OCI-LY7 (cell line): ENCODE measurements around the gene TFB1M. TPM values are rescaled to one million over a fixed set of nuclear protein-coding genes. Genes with fewer than 3 reads are reported as not detected.

ENCODE experiments used
- BruUV-seq: library from RNA; stranded (reverse); fragments of 400-500 nt; replicated peaks from 2 replicates; lab custom pipeline; 2021; lab: Mats Ljungman, UMichigan
- CTCF ChIA-PET: fragments of 300-600 bp; sonication (Branson Sonifier 250); formaldehyde crosslinking; loops from one replicate; lab custom pipeline; 2022; ENCODE audit warnings: antibody characterized with exemption; ENCODE audit not compliant: unreplicated experiment; lab: Charles Lee
- POLR2A ChIA-PET: fragments of 300-600 bp; sonication (Branson Sonifier 250); formaldehyde crosslinking; loops from one replicate; lab custom pipeline; 2022; ENCODE audit warnings: antibody characterized with exemption; lab: Charles Lee
- DNase-seq: peaks from one replicate; pipeline ENCODE4 v3.0.0-alpha.2; 2015; ENCODE audit warnings: low spot score
- H2AFZ ChIP-seq: fragments of 200-600 bp; sonication (generic), shearing (Covaris generic); 2 replicates; pipeline ENCODE4 v1.6.1; 2014; ENCODE audit warnings: mild to moderate bottlenecking, antibody characterized with exemption, low read length, moderate library complexity
- H3K27ac ChIP-seq: fragments of 200-600 bp; sonication (generic); 2 replicates; pipeline ENCODE4 v1.5.1; 2014; ENCODE audit warnings: mixed run types, low read depth, mild to moderate bottlenecking, moderate library complexity, low read length, inconsistent platforms; ENCODE audit not compliant: poor library complexity, severe bottlenecking
- H3K36me3 ChIP-seq: fragments of 200-600 bp; sonication (generic); 2 replicates; pipeline ENCODE4 v1.6.1; 2014; ENCODE audit warnings: mild to moderate bottlenecking, antibody characterized with exemption, low read length, moderate library complexity, mixed read lengths; ENCODE audit not compliant: insufficient read depth
- H3K4me1 ChIP-seq: fragments of 200-600 bp; sonication (generic); 2 replicates; pipeline ENCODE4 v1.5.1; 2014; ENCODE audit warnings: mild to moderate bottlenecking, low read length; ENCODE audit not compliant: insufficient read depth, poor library complexity, severe bottlenecking
- H3K4me2 ChIP-seq: fragments of 200-600 bp; sonication (generic); 2 replicates; pipeline ENCODE4 v1.6.1; 2014; ENCODE audit warnings: mild to moderate bottlenecking, low read length
- H3K4me3 ChIP-seq: fragments of 200-600 bp; sonication (generic); 2 replicates; pipeline ENCODE4 v1.5.1; 2014; ENCODE audit warnings: mild to moderate bottlenecking, low read depth, low read length; ENCODE audit not compliant: poor library complexity, severe bottlenecking
- H3K79me2 ChIP-seq: fragments of 200-600 bp; sonication (generic); 2 replicates; pipeline ENCODE4 v1.6.1; 2016; ENCODE audit warnings: low read depth, mild to moderate bottlenecking, low read length, moderate library complexity, mixed read lengths; ENCODE audit not compliant: insufficient read depth
- H3K9me2 ChIP-seq: fragments of 200-600 bp; sonication (generic); 2 replicates; pipeline ENCODE4 v1.6.1; 2016; ENCODE audit warnings: mild to moderate bottlenecking, low read length, mixed read lengths; ENCODE audit not compliant: insufficient read depth
- H3K9me3 ChIP-seq: fragments of 200-600 bp; sonication (generic); 2 replicates; pipeline ENCODE4 v1.6.1; 2014; ENCODE audit warnings: mild to moderate bottlenecking, mixed run types, low read length, mixed read lengths
- H4K20me1 ChIP-seq: fragments of 200-600 bp; sonication (generic); 2 replicates; pipeline ENCODE4 v1.6.1; 2014; ENCODE audit warnings: mild to moderate bottlenecking, antibody characterized with exemption, low read length, moderate library complexity, mixed read lengths; ENCODE audit not compliant: insufficient read depth
- EZH2phosphoT487 ChIP-seq: fragments of 200-600 bp; sonication (generic); IDR thresholded peaks from 2 replicates; pipeline ENCODE4 v1.6.1; 2018; ENCODE audit warnings: low read depth, borderline replicate concordance, mild to moderate bottlenecking, mixed run types, antibody characterized with exemption, low read length, moderate library complexity, mixed read lengths
- intact Hi-C: fragments of 100-400 bp; cut with micrococcal nuclease; formaldehyde crosslinking; loops from one replicate; pipeline ENCODE4 v1.10.0; 2022; ENCODE audit not compliant: unreplicated experiment
- total RNA-seq, 2 experiments: library from RNA; depleted of rRNA in 1 of 2; stranded (reverse); fragments of >200 nt in 1 of 2; shearing (Covaris generic) in 1 of 2; gene quantifications; 2 replicates each; pipeline ENCODE4 v1.2.3, GENCODE V29; 2014 to 2022
- TF ChIP-seq, protein P1 (sequence below): fragments of 200-600 bp; sonication (generic); conservative IDR thresholded peaks from 2 replicates; pipeline ENCODE4 v1.5.1; 2014; ENCODE audit warnings: mild to moderate bottlenecking, antibody characterized with exemption, low read length, moderate library complexity, mixed read lengths

The TFB1M gene
- total RNA-seq, 2 experiments from 2014 or later, result 34.8 to 62.8 TPM

DNA sequence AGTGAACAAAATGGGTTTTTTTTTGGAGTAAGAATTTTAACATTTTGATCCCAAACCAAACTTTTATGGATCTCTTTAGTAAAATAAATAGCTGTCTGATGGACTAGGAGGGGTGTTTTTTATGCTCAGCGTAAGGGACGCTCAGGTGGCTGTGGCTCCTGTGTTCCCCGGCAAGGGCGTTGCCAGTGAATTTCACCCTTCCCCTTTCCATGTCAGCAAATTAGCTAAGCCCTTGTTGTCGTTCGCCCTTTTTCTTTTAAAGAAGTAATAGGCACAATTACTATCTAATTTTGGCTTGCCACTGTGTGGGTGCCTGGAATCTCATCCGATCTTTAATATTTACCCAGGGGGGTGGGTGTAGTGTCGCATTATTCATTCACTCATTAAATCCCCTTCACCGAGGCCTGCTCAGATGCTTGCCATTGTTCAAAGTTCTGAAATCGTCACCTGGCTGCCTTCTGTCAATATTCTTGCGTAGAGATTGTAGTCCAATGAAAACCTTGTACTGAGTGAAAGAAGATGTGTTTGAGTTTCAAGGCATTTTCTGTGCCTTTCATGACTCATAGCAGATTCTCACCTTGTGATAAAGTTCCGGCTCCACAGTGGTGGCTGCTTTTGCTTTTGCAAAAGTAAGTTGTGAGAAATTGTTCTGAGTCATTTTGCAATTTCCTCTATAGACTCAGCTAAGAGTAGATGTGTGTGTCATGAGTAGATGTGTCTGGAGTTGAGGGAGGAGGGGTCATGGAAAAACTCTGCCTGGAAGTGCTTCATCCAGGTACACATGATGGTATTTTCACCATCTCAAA, 90.4 kb downstream of the TFB1M start:
- Histone ChIP-seq H2AFZ (no peak overlapping the region), H3K27ac (no peak overlapping the region), H4K20me1 (no peaks in the 10 kb centered on the region), H3K36me3 (no peaks in the 10 kb centered on the region; the same call in 1 of the 2 replicates), H3K4me2 (no peak overlapping the region), H3K4me3 (no peak overlapping the region), H3K4me1 (no peaks in the 10 kb centered on the region), H3K9me2 (no peaks in the 10 kb centered on the region), H3K9me3 (no peaks in the 10 kb centered on the region), H3K79me2 (no peaks in the 10 kb centered on the region)
- ChIA-PET POLR2A (interaction anchor here (0.6 kb wide), 2 partner anchors 1375 to 1856 kb away, joined by 3 read pairs; no protein-coding TSS in a partner anchor), CTCF (no interaction called here)
- TF ChIP-seq, protein P1, sequence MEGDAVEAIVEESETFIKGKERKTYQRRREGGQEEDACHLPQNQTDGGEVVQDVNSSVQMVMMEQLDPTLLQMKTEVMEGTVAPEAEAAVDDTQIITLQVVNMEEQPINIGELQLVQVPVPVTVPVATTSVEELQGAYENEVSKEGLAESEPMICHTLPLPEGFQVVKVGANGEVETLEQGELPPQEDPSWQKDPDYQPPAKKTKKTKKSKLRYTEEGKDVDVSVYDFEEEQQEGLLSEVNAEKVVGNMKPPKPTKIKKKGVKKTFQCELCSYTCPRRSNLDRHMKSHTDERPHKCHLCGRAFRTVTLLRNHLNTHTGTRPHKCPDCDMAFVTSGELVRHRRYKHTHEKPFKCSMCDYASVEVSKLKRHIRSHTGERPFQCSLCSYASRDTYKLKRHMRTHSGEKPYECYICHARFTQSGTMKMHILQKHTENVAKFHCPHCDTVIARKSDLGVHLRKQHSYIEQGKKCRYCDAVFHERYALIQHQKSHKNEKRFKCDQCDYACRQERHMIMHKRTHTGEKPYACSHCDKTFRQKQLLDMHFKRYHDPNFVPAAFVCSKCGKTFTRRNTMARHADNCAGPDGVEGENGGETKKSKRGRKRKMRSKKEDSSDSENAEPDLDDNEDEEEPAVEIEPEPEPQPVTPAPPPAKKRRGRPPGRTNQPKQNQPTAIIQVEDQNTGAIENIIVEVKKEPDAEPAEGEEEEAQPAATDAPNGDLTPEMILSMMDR, result no peak
- TF ChIP-seq EZH2phosphoT487, result no peak
- no TSS peak for BruUV-seq
- intact Hi-C loops, result no loop called here
- no peak for DNase-seq

DNA sequence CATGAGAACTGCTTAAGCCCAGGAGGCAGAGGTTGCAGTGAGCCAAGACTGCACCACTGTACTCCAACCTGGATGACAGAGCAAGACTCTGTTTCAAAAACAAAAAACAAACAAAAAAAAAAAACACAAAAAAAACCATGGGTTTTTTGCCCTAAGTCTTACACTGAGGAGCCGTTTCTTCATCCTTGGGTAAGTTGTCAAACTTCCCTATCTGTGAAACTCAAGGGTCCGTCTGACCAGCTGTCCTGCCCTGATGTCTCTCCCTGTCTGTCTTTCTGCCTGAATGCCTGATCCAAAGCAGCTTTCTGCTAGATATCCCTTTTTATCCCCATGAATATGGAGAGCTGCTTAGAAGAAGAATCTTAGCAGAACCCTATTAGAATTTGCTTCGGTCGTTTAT, 91.8 kb downstream of the TFB1M start:
- BruUV-seq, result no TSS peak
- CTCF ChIA-PET, result no interaction called here
- Histone ChIP-seq H3K79me2 (no peaks in the 10 kb centered on the region), H3K27ac (no peak overlapping the region), H3K4me2 (no peak overlapping the region), H4K20me1 (no peaks in the 10 kb centered on the region), H3K4me3 (no peak overlapping the region), H3K36me3 (no peaks in the 10 kb centered on the region; the same call in 1 of the 2 replicates), H3K9me3 (no peaks in the 10 kb centered on the region), H3K9me2 (no peaks in the 10 kb centered on the region), H2AFZ (no peak overlapping the region), H3K4me1 (no peaks in the 10 kb centered on the region)
- no peak for DNase-seq
- intact Hi-C loops, result no loop called here
- TF ChIP-seq, protein P1, result no peak
- TF ChIP-seq EZH2phosphoT487, result no peak
- POLR2A ChIA-PET, result interaction anchor here (0.7 to 0.8 kb wide), 3 partner anchors 7 to 107 kb away, joined by 3 to 4 read pairs (median 3); no protein-coding TSS in a partner anchor

DNA sequence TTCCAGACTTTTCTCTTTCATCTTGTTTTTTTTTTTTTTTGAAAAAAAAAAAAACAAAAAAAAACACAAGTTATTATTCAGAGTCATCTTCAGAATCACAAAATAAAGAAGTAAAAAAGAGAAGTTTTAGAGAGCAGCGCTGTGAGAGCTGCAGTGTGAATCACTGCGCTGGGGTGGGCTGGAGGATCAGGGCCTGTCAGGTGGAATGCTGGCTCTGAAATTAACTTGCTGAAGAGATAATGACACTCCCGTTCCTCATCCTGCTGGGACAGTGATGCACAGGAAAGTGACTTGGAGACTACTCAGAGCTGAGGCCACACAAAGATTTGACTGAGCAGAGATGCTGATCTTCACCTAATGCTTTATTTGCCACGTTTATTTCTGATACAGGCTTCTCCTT, 93.2 kb downstream of the TFB1M start:
- ChIA-PET CTCF (no interaction called here), POLR2A (interaction anchor here (0.6 to 0.7 kb wide), 3 partner anchors 96 to 298 kb away, joined by 3 to 7 read pairs (median 3); no protein-coding TSS in a partner anchor)
- no peak for DNase-seq
- H3K9me3 ChIP-seq, result no peaks in the 10 kb centered on the region
- intact Hi-C loops, result no loop called here
- TF ChIP-seq EZH2phosphoT487, result no peak
- TF ChIP-seq, protein P1, result no peak
- H3K9me2 ChIP-seq, result no peaks in the 10 kb centered on the region
- no peaks in the 10 kb centered on the region; the same call in 1 of the 2 replicates for H3K36me3 ChIP-seq
- no peaks in the 10 kb centered on the region for H4K20me1 ChIP-seq
- no TSS peak for BruUV-seq
- no peaks in the 10 kb centered on the region for H3K4me1 ChIP-seq
- H3K79me2 ChIP-seq, result no peaks in the 10 kb centered on the region
- no peak overlapping the region for H3K4me2 ChIP-seq
- no peak overlapping the region for H3K27ac ChIP-seq
- no peak overlapping the region for H2AFZ ChIP-seq
- H3K4me3 ChIP-seq, result no peak overlapping the region
